DMS53 treated with DMSO at 0.1 percent for 48 hours (cell line): ENCODE data around the gene ICE2.

Source experiments
- DNase-seq: peaks from one replicate; lab custom pipeline; 2025; ENCODE audit not compliant: unreplicated experiment; lab: John Stamatoyannopoulos, UW

Gene ICE2, protein sequence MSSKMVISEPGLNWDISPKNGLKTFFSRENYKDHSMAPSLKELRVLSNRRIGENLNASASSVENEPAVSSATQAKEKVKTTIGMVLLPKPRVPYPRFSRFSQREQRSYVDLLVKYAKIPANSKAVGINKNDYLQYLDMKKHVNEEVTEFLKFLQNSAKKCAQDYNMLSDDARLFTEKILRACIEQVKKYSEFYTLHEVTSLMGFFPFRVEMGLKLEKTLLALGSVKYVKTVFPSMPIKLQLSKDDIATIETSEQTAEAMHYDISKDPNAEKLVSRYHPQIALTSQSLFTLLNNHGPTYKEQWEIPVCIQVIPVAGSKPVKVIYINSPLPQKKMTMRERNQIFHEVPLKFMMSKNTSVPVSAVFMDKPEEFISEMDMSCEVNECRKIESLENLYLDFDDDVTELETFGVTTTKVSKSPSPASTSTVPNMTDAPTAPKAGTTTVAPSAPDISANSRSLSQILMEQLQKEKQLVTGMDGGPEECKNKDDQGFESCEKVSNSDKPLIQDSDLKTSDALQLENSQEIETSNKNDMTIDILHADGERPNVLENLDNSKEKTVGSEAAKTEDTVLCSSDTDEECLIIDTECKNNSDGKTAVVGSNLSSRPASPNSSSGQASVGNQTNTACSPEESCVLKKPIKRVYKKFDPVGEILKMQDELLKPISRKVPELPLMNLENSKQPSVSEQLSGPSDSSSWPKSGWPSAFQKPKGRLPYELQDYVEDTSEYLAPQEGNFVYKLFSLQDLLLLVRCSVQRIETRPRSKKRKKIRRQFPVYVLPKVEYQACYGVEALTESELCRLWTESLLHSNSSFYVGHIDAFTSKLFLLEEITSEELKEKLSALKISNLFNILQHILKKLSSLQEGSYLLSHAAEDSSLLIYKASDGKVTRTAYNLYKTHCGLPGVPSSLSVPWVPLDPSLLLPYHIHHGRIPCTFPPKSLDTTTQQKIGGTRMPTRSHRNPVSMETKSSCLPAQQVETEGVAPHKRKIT

GRCh38 chr15:60478566-60479360 is at the start of gene ICE2:
Gene ICE2 (minus strand): TSS chr15:60479142. CDS start chr15:60477977, 1,165 bp downstream.
- DNase-seq, result peak; percentile 71

DNA sequence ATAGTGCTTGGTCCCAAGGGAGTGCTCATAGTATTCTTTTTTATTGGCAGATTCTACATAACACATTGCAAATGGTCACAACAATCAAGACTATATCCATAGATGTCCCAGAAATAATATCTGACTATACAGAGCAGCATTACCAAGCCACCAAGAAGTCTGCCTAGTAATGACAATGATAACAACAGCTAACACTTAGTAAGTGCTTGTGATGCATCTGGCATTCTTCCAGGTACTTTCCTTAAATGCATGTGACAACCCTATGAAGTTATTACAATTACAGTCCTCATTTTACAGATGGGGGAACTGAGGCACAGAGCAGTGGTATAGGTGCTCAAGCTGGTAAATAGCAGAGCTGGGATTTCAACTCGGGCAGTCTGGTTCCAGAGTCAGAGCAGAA is 49.6 kb upstream of the ICE2 start:
- DNase-seq, result no peak

GRCh38 chr15:60527456-60527855 is 48.5 kb upstream of the ICE2 start:
- DNase-seq, result no peak

DNA sequence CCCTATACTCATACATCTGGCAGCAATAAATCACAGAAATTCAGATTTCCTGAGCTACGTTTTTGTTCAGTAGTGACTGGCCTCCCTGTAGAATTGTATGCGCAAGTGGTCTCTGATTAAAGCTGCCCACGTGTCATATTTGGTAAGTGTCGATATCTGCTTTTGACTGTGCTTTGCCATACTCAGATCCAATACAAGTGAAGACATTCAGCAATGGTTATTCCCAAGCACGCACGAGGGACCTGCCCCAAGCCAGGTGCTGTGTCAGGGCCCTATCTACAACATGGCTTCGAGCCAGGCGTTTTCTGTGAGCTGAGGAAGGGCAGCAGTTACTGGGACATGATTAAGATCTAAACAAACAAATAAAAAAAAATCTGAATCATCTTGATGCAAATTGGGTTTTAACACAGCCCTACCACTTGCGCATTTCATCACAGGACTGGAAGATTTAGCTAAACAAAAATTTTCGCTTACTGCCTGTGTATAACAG is 47.2 kb upstream of the ICE2 start:
- no peak for DNase-seq

DNA sequence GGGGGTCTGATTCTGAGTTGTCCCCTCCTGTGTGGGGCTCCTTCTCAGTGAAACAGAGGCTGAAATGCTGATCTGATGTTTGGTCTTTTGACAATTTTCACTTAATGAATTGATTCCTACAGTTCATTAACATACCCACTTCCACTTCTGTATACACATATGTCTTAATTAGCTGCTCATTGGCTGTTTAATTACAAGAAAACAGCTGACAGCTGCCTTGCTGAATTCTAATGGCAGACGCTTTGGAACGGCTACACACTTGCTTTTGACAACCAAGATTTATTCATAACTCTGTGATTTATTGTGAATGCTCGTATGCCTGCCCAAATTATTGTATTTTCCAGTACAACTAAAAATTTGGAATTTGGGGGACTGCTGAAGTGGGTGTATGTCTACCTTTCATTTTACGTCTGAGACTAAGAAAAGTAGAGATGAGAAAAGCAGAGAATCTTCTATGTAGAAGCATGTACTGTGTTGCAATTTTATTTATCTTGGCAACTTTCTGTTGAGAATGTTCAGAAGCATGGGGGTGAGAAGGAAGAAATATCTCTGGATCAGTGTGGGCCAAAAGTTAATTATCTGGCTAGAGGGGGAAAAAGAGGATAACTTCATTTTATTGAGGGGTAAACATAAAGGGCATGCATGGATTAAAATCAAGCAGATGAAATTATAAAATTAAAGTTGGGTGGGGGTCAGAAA is 46.5 kb upstream of the ICE2 start:
- no peak for DNase-seq

DNA sequence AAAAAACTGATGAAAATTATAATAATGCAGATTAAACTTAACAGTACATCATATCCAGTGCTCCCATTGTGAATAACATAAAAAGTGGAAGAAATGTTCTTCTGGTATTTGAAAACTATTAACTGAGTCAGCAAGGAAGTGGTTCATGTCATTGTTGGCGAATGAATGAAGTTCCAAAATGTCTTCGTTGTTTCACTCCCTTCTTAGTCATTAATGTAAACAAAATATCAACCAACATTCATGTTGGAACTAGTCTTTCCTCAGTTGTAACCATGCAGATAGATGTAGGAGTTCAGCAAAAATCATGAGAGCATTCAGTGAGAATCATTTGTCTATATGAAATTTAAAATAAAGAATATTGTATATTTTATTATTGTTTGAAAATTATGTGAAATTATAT is 44.1 kb upstream of the ICE2 start:
- no peak for DNase-seq

- peak; percentile 23 for DNase-seq
These were observed 42.0 kb upstream of the ICE2 start for GRCh38 chr15:60520825-60521368.

DNA sequence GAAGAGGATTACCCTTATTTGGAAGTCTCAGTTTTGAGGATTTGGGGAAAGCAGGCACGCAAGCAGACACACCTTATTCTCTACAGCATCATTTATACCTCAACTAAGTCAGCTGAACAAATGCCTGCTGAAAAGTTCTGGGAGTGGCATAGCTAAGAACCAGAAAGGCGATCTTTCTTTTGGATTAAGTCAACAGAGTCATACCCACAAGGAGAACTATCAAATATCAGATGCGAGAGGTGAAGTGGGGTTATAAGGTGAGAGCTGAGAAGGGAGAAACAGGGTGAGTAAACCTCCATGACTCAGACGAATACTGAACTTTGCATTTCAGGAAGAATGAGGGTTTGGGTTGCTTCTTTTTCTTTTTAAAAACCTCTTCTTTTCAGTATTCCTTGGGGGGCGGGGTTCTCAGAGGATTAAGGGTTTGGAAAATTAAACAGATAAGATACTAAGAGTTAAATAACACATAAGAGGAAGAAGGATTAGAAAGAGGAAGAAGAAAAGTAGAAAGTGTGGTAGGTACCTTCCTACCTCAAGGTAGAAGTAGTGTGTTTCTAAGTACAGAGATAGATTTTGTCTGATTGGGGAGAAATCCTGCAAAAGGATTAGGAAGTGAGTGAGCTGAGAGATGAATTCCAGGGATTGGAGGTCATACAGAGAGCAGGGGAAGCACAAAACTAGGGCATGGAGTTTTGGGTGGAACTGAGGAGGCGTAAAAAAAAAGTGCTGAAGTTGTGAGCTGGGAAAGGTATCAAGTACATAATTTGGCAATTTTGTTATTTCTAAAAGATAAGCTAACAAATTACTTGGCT is 41.3 kb upstream of the ICE2 start:
- DNase-seq, result no peak

GRCh38 chr15:60519218-60519617 is 40.3 kb upstream of the ICE2 start:
- no peak for DNase-seq

- DNase-seq, result no peak
These were observed 39.6 kb upstream of the ICE2 start for GRCh38 chr15:60518511-60518910.

- DNase-seq, result no peak
These were observed 35.4 kb upstream of the ICE2 start for GRCh38 chr15:60514261-60514881.

GRCh38 chr15:60513676-60514075 is 34.7 kb upstream of the ICE2 start:
- no peak for DNase-seq

DNA sequence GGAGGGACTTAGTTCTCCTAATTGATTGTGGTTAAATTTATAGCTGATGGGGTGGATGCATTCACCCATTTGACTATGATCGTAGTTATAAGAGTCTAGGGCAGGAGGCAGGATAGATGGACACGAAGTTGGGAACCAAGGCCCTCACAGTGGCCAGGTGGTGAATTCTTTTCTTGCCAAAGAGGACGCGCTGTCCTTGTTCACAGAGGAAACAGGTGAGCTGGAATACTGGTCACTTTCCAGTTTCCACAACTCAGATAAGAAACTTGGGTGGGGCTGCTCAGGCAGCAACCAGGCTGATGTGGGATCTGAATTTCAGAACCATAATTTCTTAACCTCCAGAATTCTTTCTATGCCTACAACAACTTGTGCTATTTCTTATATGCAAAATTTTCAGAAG is 34.0 kb upstream of the ICE2 start:
- DNase-seq, result no peak

DNA sequence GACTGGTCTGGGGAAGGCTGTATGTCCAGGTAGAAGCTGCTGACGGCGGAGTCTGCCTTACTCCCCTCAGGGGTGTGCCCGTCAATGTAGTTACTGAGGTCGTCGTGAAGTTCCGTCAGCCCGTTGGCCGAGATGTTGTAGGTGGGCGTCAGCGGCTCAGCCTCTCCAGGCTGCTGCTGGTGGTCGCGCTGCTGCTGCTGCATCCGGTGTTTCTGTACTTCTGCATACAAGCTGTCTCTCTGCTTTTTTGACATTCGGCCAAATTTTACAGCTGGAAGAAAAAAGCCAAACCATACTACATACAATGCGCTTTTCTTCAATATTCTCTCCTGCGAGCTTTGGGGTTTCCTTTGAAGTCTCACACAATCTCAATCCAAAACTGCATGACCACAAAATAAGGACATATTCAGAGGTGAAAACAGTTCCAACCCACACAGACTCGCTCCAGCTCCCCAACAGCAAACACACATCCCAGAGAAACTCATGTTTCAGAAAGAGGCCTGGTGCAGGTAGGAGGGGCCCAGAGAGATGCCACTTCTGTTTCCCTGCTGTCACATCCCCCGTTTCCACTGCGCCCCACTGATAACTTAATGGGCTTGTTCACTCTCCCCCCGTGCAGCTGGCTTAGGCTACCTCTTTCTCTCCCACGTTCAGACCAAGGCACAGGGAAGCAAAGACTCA is 32.5 kb upstream of the ICE2 start:
- no peak for DNase-seq

GRCh38 chr15:60510006-60510405 is 31.1 kb upstream of the ICE2 start:
- DNase-seq, result no peak

DNA sequence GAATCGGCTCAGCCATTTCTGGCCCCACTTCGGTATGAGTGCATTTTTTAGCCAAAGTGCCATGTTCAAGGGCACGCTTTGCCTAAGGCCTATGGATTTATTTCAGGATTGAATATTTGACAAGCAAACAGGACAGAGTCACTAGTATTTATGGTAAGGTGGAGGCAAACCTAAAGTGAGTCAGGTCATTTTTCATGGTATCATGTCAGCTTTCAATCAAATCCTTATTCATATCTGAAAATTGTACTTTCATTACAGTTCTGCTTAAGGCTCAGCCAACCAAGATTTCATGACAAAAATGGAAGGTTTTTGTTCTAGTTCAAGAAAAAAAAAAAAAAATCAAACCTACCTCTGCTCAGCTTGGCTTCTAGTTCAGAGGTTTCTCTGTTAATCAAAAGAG is 30.5 kb upstream of the ICE2 start:
- DNase-seq, result no peak

DNA sequence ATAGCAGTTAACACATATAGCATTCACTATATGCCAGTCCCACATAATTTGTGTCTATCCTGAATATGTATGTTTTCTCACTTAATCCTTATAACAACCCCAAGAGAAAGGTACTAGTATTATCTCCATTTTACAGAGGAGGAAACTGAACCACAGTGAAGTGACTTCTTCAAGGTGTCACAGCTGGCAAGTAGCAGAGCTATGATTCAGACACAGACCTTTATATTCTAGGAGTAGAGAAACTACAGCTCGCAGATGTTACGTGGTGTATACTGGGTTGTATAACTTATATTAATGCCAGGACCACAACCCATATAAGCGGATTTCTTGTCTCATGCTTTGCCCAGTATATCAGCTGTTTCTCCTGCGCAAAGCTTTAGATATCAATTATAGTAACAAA is 29.5 kb upstream of the ICE2 start:
- no peak for DNase-seq
